Left colon (tissue), 2 donors: ENCODE data around the gene NUMB. TPM values are rescaled to one million over a fixed set of nuclear protein-coding genes. Genes with fewer than 3 reads are reported as not detected.

Source experiments
- ATAC-seq: fragments of 200-7000 bp; cut with Tn5 transposase; one replicate; pipeline ENCODE4 v1.9.1; 2020; ENCODE audit warnings: mild to moderate bottlenecking, moderate library complexity
- DNase-seq, 2 donors: peaks; one replicate each; pipeline ENCODE4 v3.0.0-alpha.2; 2020
- intact Hi-C, 2 donors: fragments of 100-400 bp; cut with DNase I in 1 of 2; cut with micrococcal nuclease in 1 of 2; formaldehyde crosslinking; loops; one replicate each; pipeline versions ENCODE4 v1.11.2 to v1.14.0; 2022; cut with DNase I, micrococcal nuclease
- total RNA-seq, 2 donors: library from RNA; stranded (reverse); fragmentation: NEBNext Ultra II Directional; extraction: Animal tissue kit (Norgen Biotek cat#: 25700); gene quantifications; one replicate each; pipeline ENCODE4 v1.2.1, GENCODE V29; 2021
- donor health status: DM: no; HTN: no; CAD: no.
- donor health status: DM: yes; HTN: yes; CAD: no.

Gene NUMB
- total RNA-seq, 2 donors from 2014 or later: 105 to 114 TPM

DNA sequence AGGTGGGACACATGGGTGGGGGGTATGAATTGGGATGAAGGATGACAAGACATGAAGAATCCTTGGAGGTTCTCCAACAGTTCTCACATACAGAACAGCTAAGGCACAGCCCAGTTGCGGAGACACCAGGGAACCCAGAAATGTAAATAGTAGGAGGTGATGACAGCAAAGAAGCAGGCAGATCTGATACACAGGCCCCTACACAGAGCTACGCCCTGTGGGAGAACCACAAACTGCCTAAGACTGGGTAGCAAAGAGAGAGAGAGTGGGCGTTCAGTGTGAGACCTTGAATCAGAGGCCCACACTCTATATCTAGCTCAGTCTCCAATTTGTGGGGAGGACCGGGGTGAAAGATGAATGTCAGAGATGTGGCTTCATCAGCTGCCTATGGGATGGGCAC lies 9.5 kb upstream of the NUMB start:
- intact Hi-C loops: no loop called here
- no peak for ATAC-seq

DNA sequence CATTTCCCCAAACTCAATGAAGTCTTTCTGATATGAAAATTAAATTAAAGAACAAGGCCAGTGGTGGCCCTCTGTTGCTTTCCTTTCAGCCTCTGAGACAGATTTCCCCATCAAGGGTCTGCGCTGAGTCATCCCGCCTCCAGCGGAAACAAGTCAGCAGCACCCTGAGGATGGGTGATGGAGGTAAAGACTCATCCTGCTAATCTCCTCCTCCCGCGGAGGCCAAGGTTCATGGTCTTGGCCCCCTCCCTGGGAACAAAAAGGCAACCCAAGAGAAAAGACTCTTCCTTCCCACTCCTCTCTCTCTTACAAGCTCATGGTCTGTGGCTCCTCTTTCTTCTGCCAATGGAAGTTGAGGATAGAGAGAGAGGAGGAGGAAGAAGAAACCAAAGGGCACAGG lies 9.0 kb upstream of the NUMB start:
- DNase-seq: no peak
- ATAC-seq: no peak
- intact Hi-C loops: no loop called here

More for the DNA sequence above, 9.5 kb upstream of the NUMB start:
- DNase-seq: no peak

DNA sequence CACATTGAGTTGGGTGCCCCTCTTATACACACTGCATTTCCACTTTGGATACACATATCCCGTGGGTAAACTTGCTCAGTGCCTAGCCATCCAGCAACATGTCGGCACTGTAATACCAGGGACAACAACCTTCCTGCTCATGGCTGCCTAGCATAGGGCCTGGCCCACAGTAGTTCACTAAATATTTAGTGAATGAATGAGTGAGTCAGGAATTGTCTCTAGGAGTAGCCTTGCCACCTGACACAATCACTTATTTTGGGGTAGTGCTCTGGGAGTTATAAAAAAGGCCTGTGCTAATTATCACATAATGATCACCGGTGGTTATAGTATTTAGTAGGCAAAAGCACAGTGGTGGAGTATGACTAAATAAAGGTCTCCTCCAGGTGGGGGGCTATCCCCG lies 8.5 kb upstream of the NUMB start:
- DNase-seq (no peak), ATAC-seq (no peak)
- intact Hi-C loops: no loop called here

DNA sequence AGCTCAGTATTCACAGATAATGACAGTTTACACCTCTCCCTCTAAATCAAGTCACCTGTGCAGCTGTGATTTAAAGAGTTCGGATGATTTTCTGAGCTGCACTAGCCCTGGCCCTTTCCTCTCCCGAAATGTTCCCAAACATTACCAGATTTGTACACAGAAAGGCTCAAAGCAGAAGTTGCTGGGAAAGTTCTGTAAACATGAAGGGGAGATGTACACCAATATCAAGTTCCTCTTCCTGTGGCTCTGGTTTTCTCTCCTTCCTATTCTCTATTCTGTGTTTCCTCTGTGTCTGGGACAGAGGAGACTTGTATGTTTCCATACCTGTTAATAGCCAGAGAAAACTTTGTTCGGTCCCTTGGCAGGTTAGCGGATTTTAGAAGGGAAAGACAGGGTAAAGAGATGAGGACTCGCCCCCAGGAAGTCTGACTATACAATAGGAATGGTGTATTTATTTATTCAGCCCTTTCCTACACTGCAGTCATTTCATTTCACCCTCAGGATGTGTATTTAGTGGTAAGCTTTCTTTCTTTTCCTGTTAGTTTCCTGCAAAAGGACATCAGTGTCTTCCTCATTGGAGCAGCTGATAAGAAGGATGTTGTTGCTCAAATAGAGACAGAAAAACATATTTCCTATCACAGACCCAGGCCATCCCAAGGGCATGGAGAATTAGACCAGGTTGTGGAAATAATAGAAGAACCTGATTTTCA lies 7.6 kb upstream of the NUMB start:
- intact Hi-C loops: no loop called here
- no peak for ATAC-seq
- DNase-seq: no peak

DNA sequence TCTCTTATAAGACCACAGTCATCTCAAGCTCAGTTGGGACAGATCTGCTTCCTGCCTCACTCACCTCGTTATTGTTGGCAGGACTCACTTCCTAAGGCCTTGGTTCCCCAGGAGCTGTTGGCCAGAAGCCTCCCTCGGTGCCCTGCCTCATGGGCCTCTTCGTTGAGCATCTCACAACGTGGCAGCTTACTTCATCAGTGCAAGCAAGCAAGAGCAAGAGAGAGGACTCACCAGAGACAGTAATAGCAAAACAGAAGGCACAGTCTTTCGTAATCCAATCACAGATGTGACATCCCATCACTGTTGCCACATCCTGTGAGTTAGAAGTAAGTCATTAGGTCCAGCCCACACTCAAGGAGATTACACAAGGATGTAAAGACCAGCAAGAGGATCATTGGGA lies 5.1 kb upstream of the NUMB start:
- intact Hi-C loops: no loop called here
- DNase-seq (no peak), ATAC-seq (no peak)

DNA sequence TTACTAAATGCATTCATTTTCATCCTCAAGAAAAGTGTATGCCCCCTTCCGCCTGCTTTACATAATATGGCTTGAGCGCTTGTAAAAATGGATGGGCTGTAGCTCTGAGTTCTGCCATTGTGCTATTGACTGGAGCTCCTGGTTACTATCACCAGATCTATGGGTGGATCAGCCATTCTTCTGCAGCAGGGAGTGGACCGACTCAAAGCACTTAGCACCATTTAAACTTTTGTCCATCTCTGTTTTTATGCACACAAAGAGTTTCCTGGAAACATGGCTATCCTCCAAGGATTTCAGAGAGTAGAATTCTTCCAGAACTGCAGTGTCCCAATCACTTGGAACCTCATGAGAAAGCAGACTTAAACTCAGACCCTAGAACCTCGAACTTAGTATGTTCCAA lies 4.5 kb upstream of the NUMB start:
- DNase-seq: no peak
- intact Hi-C loops: no loop called here
- peak; percentile 20 for ATAC-seq

DNA sequence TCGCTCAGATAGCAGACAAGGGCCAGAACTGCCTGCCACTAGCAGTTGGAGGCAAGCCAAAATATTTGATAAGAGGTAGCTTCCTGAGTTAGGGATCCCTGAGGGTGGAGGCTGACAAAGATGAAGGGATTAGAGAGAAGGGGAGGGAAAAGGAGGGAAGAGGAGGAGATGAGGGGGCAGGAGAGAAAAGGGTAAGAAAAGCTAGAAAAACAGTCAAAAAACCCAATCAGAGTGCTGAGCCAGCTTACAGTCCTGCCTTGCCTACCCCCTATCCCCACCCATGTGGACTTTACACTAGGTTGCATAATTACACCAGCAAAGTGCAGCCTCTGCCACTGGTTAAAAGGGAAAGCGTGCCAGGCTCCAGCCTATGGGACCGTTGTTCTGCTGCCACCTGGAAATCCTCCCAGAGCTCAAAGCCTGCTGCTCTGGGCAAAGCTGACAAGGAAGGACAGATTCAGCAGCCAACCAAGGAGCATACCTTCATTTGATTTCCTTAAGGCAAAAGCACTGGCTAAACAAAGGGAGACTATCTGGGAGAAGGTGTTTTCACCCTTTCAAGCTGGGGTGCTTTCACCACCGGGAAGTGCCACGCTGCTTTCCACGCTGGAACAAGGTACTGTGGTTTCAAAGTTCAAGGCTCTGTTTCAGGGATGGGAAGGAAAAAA lies 3.8 kb upstream of the NUMB start:
- intact Hi-C loops: no loop called here
- peak; percentile 79 to 92 for DNase-seq
- ATAC-seq: peak; percentile 70

DNA sequence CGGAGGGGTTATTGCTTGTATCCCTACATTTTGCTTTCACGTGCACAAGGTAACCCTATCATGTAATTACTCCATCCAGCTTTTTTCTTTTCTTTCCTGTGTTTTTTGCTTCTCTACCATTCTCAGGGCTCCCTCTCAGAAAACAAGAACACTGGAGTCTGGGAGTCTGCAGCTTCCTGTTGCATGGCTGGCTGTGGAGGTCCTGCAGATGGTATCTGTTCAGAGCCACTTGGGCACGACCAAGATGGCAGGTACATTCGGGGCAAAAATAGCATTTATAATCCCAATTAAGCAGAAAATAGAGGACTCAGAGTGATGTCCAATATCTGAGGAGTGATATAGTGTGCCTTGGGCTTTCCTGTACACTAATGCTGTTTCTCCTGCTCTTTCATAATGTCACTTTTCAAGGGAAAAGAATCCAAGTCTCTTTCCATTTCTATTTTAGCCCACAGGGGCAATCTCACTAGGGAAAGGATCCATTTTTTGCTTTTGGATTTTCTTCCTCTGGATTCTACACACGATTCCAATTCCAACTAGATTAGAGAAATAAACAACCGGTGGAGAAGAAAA lies 3.2 kb upstream of the NUMB start:
- ATAC-seq (no peak), DNase-seq (peak in 1 of 2 donors; percentile 19)
- intact Hi-C loops: no loop called here

DNA sequence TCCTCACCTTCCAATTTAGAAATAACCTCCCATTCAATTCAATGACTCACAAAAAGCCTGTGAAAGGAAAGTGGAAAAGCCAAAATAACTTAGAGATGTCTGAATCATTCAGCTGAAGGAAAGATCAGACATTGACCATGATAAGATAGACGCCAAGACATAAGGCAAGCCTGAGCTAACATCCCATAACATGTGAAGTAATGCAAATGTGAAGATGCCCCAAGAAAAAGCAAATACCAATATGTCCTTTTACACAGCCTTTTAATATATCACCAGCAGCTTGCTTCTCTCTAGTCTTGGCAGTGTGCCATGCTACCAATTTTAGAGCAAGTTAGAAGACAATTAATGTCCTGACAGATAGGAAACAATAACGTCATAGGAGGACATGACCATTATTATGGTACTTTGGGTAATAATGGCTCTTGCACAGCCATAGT lies 2.4 kb upstream of the NUMB start:
- no peak for DNase-seq
- intact Hi-C loops: no loop called here
- no peak for ATAC-seq

DNA sequence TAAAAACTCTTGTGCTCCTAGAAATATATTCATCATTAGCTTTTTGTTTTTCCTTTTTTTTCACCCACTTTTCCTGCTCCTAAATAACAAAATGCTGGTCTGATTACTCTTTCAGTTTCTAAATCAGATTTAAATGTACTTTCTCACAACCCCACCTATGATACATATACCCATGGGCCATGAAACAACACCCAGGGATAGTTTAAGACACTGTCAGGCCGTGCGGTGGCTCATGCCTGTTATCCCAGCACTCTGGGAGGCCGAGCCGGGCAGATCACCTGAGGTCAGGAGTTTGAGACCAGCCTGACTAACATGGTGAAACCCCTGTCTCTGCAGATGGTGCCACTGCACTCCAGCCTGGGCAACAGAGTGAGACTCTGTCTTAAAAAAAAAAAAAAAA lies 1.6 kb upstream of the NUMB start:
- intact Hi-C loops: no loop called here
- no peak for DNase-seq
- ATAC-seq: no peak

DNA sequence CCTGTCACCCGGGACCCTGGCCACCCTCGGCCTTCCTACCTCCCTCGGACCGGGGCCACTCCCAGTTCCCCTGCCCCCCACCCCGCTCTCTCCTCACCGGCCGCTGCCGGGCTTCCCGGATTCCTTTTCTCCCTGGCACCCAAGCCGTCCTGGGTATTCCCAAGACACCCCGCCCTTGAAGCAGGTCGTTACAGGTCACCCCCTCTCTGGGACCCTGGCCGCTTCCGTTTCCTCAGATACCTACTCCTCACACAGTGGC lies 493 bp downstream of the NUMB start:
- ATAC-seq: peak; percentile 22
- DNase-seq: peak; percentile 51 to 67
- intact Hi-C loops: no loop called here

DNA sequence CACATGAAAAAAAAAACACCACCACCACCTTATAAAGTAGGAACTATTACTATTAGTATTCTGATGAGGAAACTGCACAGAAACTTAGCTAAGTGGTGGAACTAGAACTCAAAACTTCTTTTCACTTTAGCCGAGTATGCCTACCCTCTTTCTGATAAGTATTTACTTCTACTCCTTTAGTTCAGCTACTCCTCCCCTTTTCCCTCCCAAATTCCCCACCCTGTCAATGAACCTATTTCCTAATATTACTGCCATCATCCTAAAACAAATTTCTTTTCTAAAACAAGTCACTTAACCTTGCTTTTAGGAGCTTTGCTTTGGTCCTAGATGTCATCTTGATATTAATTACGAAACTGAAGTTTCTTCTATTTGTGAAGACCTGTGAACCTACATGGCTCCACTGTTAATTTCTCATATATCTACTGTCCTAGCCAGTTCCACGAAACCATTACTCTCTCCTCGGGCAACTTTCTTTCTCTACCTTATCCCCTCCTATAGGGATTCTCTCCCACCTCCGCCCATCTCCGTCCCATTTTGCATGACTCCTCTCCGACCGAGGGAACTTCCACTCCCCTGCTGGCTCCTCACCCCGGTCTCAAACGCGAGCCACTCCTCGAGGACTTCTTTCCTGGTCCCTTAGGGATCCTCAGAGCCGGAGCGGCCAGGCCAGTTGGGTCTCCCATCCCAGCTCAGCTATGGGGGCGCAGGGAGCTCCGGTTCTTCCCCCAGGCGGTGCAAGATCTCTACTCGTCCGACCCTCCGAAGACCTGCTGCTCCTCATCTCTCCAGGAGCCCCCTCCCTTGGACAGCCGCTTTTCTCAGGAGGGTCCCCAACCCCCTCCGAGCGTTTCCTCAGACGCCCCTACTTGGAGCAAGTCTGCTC lies 1.1 kb downstream of the NUMB start:
- DNase-seq (peak; percentile 57 to 64), ATAC-seq (peak; percentile 16)
- intact Hi-C loops: no loop called here

DNA sequence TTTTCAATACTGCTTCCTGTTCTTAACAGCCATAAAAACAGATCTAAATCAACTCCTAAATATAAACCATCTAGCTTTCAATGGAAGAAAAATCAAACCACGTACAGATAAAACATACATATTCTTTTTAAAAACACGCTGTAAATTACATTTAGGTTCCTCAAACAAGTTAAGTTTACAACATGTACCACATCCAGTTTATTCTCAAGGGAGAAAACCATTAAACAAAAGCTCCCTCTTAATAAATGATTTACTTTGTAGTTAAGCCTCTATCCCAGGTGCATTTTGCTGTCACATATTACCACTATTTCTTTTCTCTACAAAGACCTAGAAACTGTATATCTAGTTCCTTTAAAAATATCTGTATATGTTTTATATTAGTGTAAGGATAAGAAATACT lies 3.1 kb downstream of the NUMB start:
- intact Hi-C loops: no loop called here
- DNase-seq: no peak
- ATAC-seq: no peak

DNA sequence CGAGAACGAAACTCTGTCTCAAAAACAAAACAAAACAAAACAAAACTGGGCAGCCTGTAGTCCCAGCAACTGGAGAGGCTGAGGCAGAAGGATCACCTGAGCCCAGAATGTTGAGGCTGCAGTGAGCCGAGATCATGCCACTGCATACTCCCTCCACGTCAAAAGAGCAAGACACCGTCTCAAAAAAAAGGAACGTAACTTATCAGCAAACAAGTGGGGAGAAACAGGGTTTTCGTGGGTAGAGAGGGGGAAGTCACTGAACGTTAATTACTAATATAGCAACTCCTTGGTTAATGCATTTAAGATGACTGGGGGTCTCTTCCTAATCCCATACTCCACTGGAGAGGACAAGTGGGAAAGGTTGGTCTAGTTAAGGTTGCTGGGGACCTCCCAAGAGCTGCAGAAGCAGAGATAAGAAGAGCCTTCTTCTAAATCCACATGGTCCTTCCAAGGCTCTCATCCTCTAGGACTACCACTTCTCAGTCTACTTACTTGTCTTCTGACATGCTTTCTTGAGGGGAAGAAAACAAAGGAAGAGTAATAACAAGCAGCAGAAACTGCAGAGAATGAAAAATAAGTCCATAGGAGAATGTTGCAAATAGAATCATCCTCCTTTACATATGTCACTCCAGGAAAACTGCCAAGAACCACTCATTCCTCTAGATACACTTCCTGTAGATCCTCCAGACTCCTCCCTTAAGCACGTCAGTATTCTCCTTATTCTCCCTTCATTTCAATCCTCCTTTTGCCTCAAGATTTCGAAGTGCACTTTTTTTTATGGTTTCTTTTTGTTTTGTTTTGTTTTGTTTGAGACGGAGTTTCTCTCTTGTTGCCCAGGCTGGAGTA lies 5.8 kb downstream of the NUMB start:
- intact Hi-C loops: no loop called here
- ATAC-seq (peak; percentile 50), DNase-seq (no peak)

DNA sequence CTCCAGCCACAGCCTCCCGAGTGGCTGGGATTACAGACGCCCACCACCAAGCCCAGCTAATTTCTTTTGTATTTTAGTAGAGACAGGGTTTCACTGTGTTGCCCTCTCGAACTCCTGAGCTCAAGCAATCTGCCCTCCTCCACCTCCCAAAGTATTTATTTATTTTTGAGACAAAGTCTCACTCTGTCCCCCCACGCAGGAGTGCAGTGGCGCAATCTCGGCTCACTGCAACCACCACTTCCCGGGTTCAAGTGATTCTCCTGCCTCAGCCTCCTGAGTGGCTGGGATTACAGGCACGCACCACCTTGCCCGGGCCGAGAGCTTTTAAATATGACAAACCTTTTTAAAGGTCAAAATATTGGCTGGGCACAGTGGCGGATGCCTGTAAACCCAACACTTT lies 14.6 kb downstream of the NUMB start:
- intact Hi-C loops: no loop called here
- no peak for DNase-seq
- ATAC-seq: no peak

DNA sequence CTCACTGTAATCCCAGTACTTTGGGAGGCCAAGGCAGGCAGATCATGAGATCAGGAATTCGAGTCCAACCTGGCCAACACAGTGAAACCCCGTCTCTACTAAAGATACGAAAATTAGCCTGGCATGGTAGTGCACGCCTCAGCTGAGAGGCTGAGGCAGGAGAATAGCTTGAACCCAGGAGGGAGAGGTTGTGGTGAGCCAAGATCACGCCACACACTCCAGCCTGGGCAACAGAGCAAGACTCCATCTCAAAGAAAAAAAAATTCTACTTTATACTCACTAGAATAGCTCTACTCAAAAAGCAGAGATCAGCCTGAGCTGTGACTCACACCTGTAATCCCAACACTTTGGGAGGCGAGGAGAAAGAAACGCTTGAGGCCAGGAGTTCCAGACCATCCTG lies 17.1 kb downstream of the NUMB start:
- ATAC-seq (no peak), DNase-seq (no peak)
- intact Hi-C loops: no loop called here

DNA sequence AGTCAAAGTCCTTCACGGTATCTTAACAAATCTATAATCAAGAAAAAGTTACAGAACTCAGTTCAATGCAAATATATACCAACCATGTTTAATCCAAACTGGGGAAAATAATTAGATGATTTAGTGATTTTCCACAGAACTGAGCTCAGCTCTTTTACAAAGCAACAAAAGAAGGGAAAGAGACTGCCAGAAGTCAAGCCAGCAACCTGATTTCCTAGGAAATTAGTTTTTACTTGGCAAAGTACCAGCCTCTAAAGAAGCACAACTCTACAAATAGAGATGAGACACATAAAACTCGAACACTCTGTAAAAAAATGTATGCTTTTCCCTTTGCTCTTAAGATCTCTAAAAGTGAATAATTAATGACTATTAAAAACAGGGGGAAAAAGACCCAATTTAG lies 19.4 kb downstream of the NUMB start:
- DNase-seq: no peak
- ATAC-seq: no peak
- intact Hi-C loops: no loop called here

DNA sequence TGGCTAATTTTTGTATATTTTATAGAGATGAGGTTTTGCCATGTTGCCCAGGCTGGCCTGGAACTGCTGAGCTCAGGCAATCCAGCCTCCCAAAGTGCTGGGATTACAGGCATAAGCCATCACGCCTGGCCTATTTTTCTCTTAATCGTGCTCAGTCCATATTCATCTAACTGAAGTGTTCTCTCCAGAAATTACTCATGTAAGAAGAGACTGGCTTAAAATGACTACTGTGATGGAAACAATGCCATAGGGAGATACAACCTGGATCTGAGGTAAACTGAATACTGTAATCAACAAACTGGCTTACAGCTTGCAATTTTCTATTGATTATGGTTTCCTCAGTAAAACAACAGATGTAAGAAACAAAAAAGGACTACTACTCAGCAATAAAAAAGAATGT lies 21.1 kb downstream of the NUMB start:
- ATAC-seq (no peak), DNase-seq (no peak)
- intact Hi-C loops: no loop called here

DNA sequence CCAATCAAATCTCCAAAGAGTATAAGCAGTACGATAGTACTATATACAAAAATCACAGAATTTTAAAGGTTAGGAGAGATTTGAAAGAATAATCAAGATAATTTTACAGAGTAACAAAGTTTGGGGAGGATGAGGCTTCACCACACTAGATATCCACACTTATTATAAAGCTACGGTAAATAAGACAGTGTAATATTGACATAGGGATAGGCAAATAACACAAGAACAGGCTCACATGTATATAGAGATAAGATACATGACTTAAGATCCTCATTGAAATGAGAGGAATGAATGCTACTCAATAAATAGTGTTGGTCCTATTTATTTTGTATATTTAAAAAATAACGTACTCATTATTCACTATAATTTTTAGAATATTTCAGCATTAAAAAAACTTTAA lies 26.2 kb downstream of the NUMB start:
- no peak for DNase-seq
- ATAC-seq: peak; percentile 55
- intact Hi-C loops: no loop called here
